ENCODE results near the gene ATP6V0E2.
A peak's percentile ranks its signal among the peaks of the same experiment; 100 is the strongest.

GRCh38 chr7:149838224-149838991 is 35.4 kb upstream of the ATP6V0E2 start, which contains the start of gene ZNF862:
- TF ChIP-seq CTCF (IDR thresholded peaks at IDR 0.05) (no peak), EP300 (IDR thresholded peaks at IDR 0.05) (no peak), POLR2A (IDR thresholded peaks at IDR 0.05) (peak in 1 of 2 donors; percentile 27)
